ENCODE results near the gene DNAH3. TPM values are rescaled to one million over a fixed set of nuclear protein-coding genes. Genes with fewer than 3 reads are reported as not detected.
"Not testable (repeated sequence)": the region's sequence is repeated elsewhere in the genome, so short reads cannot be mapped to it uniquely, and the experiment has no call there.

The DNAH3 gene
- total RNA-seq, 1 experiment from 2014 or later = 0.24 TPM

- Mint-ChIP-seq H3K36me3 (ENCODE audit: insufficient read depth in 1 of 3, low read depth in 3 of 3) (peaks cover 33 to 74% (median 67%) of the 10 kb centered on the region in 3 experiments), H3K27ac (peak overlapping the region in 1 of 3 experiments; percentile 68; a peak in 1 of 7 replicates), H3K4me1 (no peaks in the 10 kb centered on the region), H3K4me3 (no peak overlapping the region), H3K27me3 (ENCODE audit: low read depth) (no peaks in the 10 kb centered on the region), H3K9me3 (no peaks in the 10 kb centered on the region)
- no peak overlapping the region for H3K4ac ChIP-seq (ENCODE audit: low read depth, low read length)
- H3K79me2 ChIP-seq (ENCODE audit: insufficient read depth, low read length) = no peaks in the 10 kb centered on the region
- no peak overlapping the region for H3K9ac ChIP-seq (ENCODE audit: extremely low read depth, insufficient read length, low read length)
- no peak overlapping the region for H3K14ac ChIP-seq (ENCODE audit: insufficient read depth, low read length)
- no peak overlapping the region for H3K4me2 ChIP-seq (ENCODE audit: insufficient read depth, insufficient read length, low read length)
- H2BK15ac ChIP-seq (ENCODE audit: low read depth, low read length) = no peak overlapping the region
- no peak overlapping the region for H3K18ac ChIP-seq (ENCODE audit: insufficient read length, low read depth, low read length)
- no peak overlapping the region for H3K23ac ChIP-seq (ENCODE audit: insufficient read length, low read depth, low read length)
- no peak overlapping the region for H2BK12ac ChIP-seq (ENCODE audit: insufficient read length, low read depth, low read length)
- no peak overlapping the region for H2BK5ac ChIP-seq (ENCODE audit: insufficient read length, low read length)
- no peak overlapping the region for H2AK5ac ChIP-seq (ENCODE audit: insufficient read length, low read length)
- no peaks in the 10 kb centered on the region for H3K23me2 ChIP-seq (ENCODE audit: insufficient read length, low read depth, low read length, poor library complexity, severe bottlenecking)
- no peaks in the 10 kb centered on the region for H3K27me3 ChIP-seq (ENCODE audit: insufficient read depth, low read length)
- no peaks in the 10 kb centered on the region for H3K4me1 ChIP-seq (ENCODE audit: insufficient read depth, low read length)
- no peak overlapping the region for H2BK20ac ChIP-seq (ENCODE audit: low read depth, low read length, poor library complexity, severe bottlenecking)
- no peak overlapping the region for H4K5ac ChIP-seq (ENCODE audit: insufficient read length, low read depth, low read length)
- H3K9me3 ChIP-seq (ENCODE audit: control insufficient read depth, low read depth, low read length) = no peaks in the 10 kb centered on the region
- no peak overlapping the region for H3K56ac ChIP-seq (ENCODE audit: insufficient read length, low read depth, low read length)
- no peak overlapping the region for H4K8ac ChIP-seq (replicated peaks; ENCODE audit: insufficient read length, low read depth, low read length)
- H3K27ac ChIP-seq (ENCODE audit: insufficient read length, low read depth, low read length) = no peak overlapping the region
- peaks cover 2% of the 10 kb centered on the region for H3K79me1 ChIP-seq (ENCODE audit: insufficient read depth, low read depth, low read length, poor library complexity, severe bottlenecking)
- WGBS (ENCODE audit: extremely low coverage, insufficient read length, low lambda C conversion rate) = no CpG with 5 or more reads among the region's 3 CpGs
- DNase-seq = no peak
- no peak overlapping the region for H2AFZ ChIP-seq (ENCODE audit: low read length)
- no peak overlapping the region for H3T11ph ChIP-seq (ENCODE audit: low read length)
- no peak overlapping the region for H2BK120ac ChIP-seq (ENCODE audit: low read depth, low read length, poor library complexity, severe bottlenecking)
- no peak overlapping the region for H4K91ac ChIP-seq (ENCODE audit: insufficient read length, low read depth, low read length)
- no peak for TF ChIP-seq CTCF (conservative IDR thresholded peaks at IDR 0.05)
- no peaks in the 10 kb centered on the region for H4K20me1 ChIP-seq (ENCODE audit: control insufficient read depth, insufficient read depth, insufficient read length)
Observed at GRCh38 chr16:21172650-21173049, 22.0 kb upstream of the DNAH3 start.

- H4K5ac ChIP-seq (ENCODE audit: insufficient read length, low read depth, low read length); H3K23ac ChIP-seq (ENCODE audit: insufficient read length, low read depth, low read length); H3K18ac ChIP-seq (ENCODE audit: insufficient read length, low read depth, low read length); H2AFZ ChIP-seq (ENCODE audit: low read length); H3K27ac Mint-ChIP-seq; H3K4me1 ChIP-seq (ENCODE audit: insufficient read depth, low read length); H3K4ac ChIP-seq (ENCODE audit: low read depth, low read length); H3K9me3 ChIP-seq (ENCODE audit: control insufficient read depth, low read depth, low read length); H3K27ac ChIP-seq (ENCODE audit: insufficient read length, low read depth, low read length); H3K4me3 Mint-ChIP-seq; H4K91ac ChIP-seq (ENCODE audit: insufficient read length, low read depth, low read length); H3K9ac ChIP-seq (ENCODE audit: extremely low read depth, insufficient read length, low read length); H2AK5ac ChIP-seq (ENCODE audit: insufficient read length, low read length); H3K27me3 ChIP-seq (ENCODE audit: insufficient read depth, low read length); H2BK15ac ChIP-seq (ENCODE audit: low read depth, low read length); H2BK20ac ChIP-seq (ENCODE audit: low read depth, low read length, poor library complexity, severe bottlenecking); H3K23me2 ChIP-seq (ENCODE audit: insufficient read length, low read depth, low read length, poor library complexity, severe bottlenecking); H3K9me3 Mint-ChIP-seq; H2BK5ac ChIP-seq (ENCODE audit: insufficient read length, low read length); H3K79me2 ChIP-seq (ENCODE audit: insufficient read depth, low read length); H3K14ac ChIP-seq (ENCODE audit: insufficient read depth, low read length); H3K4me2 ChIP-seq (ENCODE audit: insufficient read depth, insufficient read length, low read length); H3K27me3 Mint-ChIP-seq (ENCODE audit: low read depth); DNase-seq; H3K56ac ChIP-seq (ENCODE audit: insufficient read length, low read depth, low read length); H4K8ac ChIP-seq (replicated peaks; ENCODE audit: insufficient read length, low read depth, low read length); H3K4me1 Mint-ChIP-seq; H4K20me1 ChIP-seq (ENCODE audit: control insufficient read depth, insufficient read depth, insufficient read length); H2BK12ac ChIP-seq (ENCODE audit: insufficient read length, low read depth, low read length); H3T11ph ChIP-seq (ENCODE audit: low read length); H2BK120ac ChIP-seq (ENCODE audit: low read depth, low read length, poor library complexity, severe bottlenecking); H3K79me1 ChIP-seq (ENCODE audit: insufficient read depth, low read depth, low read length, poor library complexity, severe bottlenecking): not testable (repeated sequence)
- no CpG with 5 or more reads among the region's 8 CpGs for WGBS (ENCODE audit: extremely low coverage, insufficient read length, low lambda C conversion rate)
- peaks cover 26 to 74% (median 63%) of the 10 kb centered on the region in 3 experiments; a peak in 6 of 7 replicates for H3K36me3 Mint-ChIP-seq (ENCODE audit: insufficient read depth in 1 of 3, low read depth in 3 of 3)
Observed at GRCh38 chr16:21170116-21170515, 19.5 kb upstream of the DNAH3 start.

Data from H9 (cell line).